ENCODE measurements around the gene SLC25A44.
A peak's percentile ranks its signal among the peaks of the same experiment; 100 is the strongest.

The SLC25A44 gene

DNA sequence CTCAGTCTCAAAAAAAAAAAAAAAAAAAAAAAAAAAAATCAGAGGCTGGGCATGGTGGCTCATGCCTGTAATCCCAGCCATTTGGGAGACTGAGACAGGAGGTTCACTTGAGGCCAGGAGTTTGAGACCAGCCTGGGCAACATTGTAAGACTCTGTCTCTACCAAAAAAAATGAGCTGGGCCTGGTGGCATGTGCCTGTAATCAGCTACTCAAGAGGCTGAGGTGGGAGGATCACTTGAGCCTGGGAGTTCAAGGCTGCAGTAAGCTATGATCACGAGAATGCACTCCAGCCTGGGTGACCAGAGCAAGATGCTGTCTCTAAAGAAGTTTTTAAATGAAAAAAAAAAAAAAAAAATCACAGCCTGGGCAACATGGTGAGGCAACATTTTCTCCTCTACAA, 30.2 kb upstream of the SLC25A44 start:
- DNase-seq (ENCODE audit: low read depth) = no peak
- TF ChIP-seq, protein P1, sequence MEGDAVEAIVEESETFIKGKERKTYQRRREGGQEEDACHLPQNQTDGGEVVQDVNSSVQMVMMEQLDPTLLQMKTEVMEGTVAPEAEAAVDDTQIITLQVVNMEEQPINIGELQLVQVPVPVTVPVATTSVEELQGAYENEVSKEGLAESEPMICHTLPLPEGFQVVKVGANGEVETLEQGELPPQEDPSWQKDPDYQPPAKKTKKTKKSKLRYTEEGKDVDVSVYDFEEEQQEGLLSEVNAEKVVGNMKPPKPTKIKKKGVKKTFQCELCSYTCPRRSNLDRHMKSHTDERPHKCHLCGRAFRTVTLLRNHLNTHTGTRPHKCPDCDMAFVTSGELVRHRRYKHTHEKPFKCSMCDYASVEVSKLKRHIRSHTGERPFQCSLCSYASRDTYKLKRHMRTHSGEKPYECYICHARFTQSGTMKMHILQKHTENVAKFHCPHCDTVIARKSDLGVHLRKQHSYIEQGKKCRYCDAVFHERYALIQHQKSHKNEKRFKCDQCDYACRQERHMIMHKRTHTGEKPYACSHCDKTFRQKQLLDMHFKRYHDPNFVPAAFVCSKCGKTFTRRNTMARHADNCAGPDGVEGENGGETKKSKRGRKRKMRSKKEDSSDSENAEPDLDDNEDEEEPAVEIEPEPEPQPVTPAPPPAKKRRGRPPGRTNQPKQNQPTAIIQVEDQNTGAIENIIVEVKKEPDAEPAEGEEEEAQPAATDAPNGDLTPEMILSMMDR (conservative IDR thresholded peaks at IDR 0.05; ENCODE audit: control insufficient read depth, insufficient read depth, low read depth, low read length) = no peak

DNA sequence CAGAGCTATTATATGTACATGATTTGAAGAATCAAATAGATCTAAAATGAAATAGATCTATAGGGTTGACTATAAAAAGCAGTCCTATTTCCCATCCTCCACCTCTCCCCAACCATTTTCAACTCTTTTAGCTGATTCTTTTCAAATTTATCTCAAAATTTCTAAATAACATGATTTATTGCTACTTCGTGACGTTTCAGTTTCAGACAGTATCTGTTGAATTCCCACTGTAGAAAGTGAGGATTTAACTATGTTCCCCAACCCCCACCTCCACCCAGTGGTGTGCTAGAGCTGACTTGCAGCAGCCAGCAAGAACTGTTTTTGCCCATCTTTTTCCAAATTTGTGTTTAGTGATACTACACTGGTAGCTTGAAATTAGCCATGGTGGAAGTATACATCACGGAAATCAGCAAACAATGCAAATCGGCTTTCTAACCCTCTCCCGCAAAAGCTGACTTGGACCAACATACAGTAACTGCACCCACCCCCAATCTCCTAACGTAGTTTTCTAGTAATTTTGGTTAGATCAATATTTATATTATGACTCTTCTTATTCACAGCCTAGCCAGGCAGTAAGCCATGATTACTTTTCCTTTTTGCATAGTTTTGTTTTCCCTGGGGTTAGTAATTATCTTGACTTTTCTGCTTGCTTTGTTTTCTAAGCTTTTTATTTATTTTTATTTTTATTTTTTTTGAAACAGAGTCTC, 29.6 kb upstream of the SLC25A44 start:
- TF ChIP-seq, protein P1 (conservative IDR thresholded peaks at IDR 0.05; ENCODE audit: control insufficient read depth, insufficient read depth, low read depth, low read length) = no peak
- H3K4me3 ChIP-seq (ENCODE audit: control insufficient read depth, low read depth, low read length) = no peak overlapping the region
- no peak for DNase-seq (ENCODE audit: low read depth)

More for the DNA sequence above, 30.2 kb upstream of the SLC25A44 start:
- H3K4me3 ChIP-seq (ENCODE audit: control insufficient read depth, low read depth, low read length) = no peak overlapping the region

DNA sequence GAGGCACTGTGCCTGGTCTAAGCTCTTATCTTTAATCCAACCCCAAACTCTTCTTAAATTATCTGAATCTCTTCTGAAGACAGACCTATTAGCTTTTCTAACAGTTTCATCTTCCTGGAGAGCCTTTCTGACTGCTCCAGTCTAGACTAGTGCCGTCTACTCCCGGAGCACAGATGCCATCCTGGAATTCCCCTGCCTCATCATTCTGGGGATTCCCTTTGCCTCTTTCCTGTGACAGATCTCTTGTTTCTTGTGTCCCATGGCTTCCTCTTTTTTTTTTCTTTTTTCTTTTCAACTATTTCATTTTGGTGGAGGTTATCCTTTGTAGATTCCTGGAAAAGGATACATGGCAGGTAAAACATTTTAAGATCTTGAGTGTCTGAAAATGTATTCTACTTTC, 28.8 kb upstream of the SLC25A44 start:
- TF ChIP-seq, protein P1 (conservative IDR thresholded peaks at IDR 0.05; ENCODE audit: control insufficient read depth, insufficient read depth, low read depth, low read length) = no peak
- H3K4me3 ChIP-seq (ENCODE audit: control insufficient read depth, low read depth, low read length) = no peak overlapping the region
- no peak for DNase-seq (ENCODE audit: low read depth)

DNA sequence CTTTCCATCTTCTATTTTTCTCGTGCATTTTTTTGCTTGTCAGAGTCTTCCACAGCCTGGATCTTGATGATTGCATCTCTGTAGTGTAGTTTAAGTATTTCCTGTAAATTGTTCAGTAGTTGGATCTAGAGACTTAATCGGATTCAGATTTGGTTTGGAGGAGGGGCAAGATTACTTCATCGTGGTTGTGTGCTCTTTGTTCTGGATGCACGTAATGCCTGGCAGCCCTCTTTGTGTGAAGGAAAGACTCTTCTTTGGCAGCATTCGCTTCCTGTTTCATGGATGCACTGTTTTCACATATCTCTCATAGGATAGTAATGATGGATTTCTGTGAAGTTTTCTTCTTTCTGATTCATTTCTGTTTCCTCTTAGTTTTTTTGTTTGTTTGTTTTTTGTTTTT, 26.4 kb upstream of the SLC25A44 start:
- TF ChIP-seq, protein P1 (conservative IDR thresholded peaks at IDR 0.05; ENCODE audit: control insufficient read depth, insufficient read depth, low read depth, low read length) = no peak
- no peak overlapping the region for H3K4me3 ChIP-seq (ENCODE audit: control insufficient read depth, low read depth, low read length)
- peak; percentile 70 for DNase-seq (ENCODE audit: low read depth)

DNA sequence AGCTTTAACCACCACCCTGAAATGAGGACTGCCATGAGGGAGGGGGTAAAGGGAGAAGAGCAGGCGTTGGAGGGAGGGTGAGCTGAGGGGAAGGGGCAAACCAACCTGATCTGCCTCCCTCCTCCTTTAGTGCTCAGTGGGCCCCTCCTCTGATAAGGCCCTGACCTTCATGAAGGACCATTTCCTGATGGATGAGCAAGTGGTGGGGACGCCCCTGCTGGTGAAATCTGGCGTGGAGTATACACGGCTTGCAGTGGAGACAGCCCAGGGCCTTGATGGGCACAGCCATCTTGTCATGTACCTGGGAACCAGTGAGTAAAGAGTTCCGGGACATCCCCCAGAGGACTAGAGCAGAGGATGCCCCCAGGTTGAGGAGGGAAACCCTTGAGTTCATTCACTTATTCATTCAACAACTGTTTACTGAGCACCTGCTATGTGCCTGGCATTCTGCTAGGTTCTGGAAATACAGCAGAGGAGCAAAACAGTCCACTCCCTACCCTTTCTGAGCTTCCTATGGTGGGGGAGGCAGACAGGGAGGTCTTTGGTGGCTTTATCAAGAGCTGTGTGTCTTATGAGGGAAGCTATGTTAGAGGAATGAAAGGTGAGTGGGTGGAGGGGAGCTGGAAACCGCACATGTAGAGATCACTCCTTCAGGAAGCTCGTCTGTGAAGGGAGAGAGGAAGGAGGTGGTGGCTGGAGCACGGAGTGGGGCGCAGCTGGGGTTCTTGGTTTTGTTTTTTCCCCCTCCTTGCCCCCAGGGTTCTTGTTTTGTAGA, 21.0 kb upstream of the SLC25A44 start:
- no peak overlapping the region for H3K4me3 ChIP-seq (ENCODE audit: control insufficient read depth, low read depth, low read length)
- DNase-seq (ENCODE audit: low read depth) = no peak
- TF ChIP-seq, protein P1 (conservative IDR thresholded peaks at IDR 0.05; ENCODE audit: control insufficient read depth, insufficient read depth, low read depth, low read length) = no peak

DNA sequence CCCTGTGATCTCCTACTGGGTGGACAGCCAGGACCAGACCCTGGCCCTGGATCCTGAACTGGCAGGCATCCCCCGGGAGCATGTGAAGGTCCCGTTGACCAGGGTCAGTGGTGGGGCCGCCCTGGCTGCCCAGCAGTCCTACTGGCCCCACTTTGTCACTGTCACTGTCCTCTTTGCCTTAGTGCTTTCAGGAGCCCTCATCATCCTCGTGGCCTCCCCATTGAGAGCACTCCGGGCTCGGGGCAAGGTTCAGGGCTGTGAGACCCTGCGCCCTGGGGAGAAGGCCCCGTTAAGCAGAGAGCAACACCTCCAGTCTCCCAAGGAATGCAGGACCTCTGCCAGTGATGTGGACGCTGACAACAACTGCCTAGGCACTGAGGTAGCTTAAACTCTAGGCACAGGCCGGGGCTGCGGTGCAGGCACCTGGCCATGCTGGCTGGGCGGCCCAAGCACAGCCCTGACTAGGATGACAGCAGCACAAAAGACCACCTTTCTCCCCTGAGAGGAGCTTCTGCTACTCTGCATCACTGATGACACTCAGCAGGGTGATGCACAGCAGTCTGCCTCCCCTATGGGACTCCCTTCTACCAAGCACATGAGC, 17.2 kb upstream of the SLC25A44 start:
- TF ChIP-seq, protein P1 (conservative IDR thresholded peaks at IDR 0.05; ENCODE audit: control insufficient read depth, insufficient read depth, low read depth, low read length) = no peak
- no peak overlapping the region for H3K4me3 ChIP-seq (ENCODE audit: control insufficient read depth, low read depth, low read length)
- no peak for DNase-seq (ENCODE audit: low read depth)

Measured in fibroblast of mammary gland (primary cell).